Tibial nerve (tissue), 4 donors: ENCODE results near the gene IKZF1. TPM values are rescaled to one million over a fixed set of nuclear protein-coding genes. Genes with fewer than 3 reads are reported as not detected.

Source experiments
- DNase-seq, 2 donors: peaks; one replicate each; pipeline ENCODE4 v3.0.0-alpha.2; 2019; ENCODE audit warnings: low spot score in 2 of 2
- H3K27ac ChIP-seq, 4 donors: fragments of 200-600 bp; sonication (generic) in 3 of 4; one replicate each; pipeline ENCODE4 v1.5.1; 2017 to 2019; ENCODE audit warnings: mild to moderate bottlenecking in 1 of 4
- H3K27me3 ChIP-seq, 2 donors: fragments of 200-600 bp; sonication (generic) in 1 of 2; one replicate each; pipeline versions ENCODE4 v1.5.1 to v1.6.0; 2017 to 2019
- H3K36me3 ChIP-seq, 3 donors: fragments of 200-600 bp; sonication (generic); one replicate each; pipeline ENCODE4 v1.5.1; 2018 to 2019
- H3K4me1 ChIP-seq, 4 donors: fragments of 200-600 bp; sonication (generic) in 3 of 4; one replicate each; pipeline ENCODE4 v1.5.1; 2017 to 2019
- H3K4me3 ChIP-seq, 4 donors: fragments of 200-600 bp; sonication (generic) in 3 of 4; one replicate each; pipeline ENCODE4 v1.5.1; 2017 to 2019; ENCODE audit warnings: mild to moderate bottlenecking in 1 of 4, moderate library complexity in 1 of 4
- H3K9me3 ChIP-seq, 4 donors: fragments of 200-600 bp; sonication (generic) in 3 of 4; one replicate each; pipeline ENCODE4 v1.5.1; 2017 to 2019
- CTCF ChIP-seq, 5 experiments: fragments of 200-600 bp in 3 of 5; fragments of 450-650 bp in 2 of 5; sonication (generic) in 3 of 5; IDR thresholded peaks; one replicate each; pipeline ENCODE4 v1.5.1; 2016 to 2019; ENCODE audit warnings: antibody characterized with exemption in 5 of 5, mild to moderate bottlenecking in 3 of 5, moderate library complexity in 2 of 5
- EP300 ChIP-seq, 2 donors: sonication (generic); formaldehyde crosslinking; IDR thresholded peaks; one replicate each; pipeline ENCODE4 v1.6.1; 2017; ENCODE audit warnings: antibody characterized with exemption in 2 of 2, mild to moderate bottlenecking in 1 of 2
- POLR2A ChIP-seq, 2 donors: fragments of 450-650 bp; IDR thresholded peaks; one replicate each; pipeline ENCODE4 v1.6.1; 2017; ENCODE audit warnings: antibody characterized with exemption in 2 of 2, mild to moderate bottlenecking in 2 of 2, moderate library complexity in 2 of 2
- WGBS, 2 donors: methylation state at CpG; one replicate each; pipeline ENCODE4 v1.1.5; 2018; 5-methylcytosine and 5-hydroxymethylcytosine counted together
- total RNA-seq, 4 donors: library from RNA; depleted of rRNA; stranded (reverse); fragments of >200 nt; gene quantifications; one replicate each; pipeline ENCODE4 v1.1.0, GENCODE V29; 2016

IKZF1 gene
- total RNA-seq, 4 donors from 2014 or later: 9.6 to 32.1 (median 20.7) TPM

- no peaks in the 10 kb centered on the region for H3K9me3 ChIP-seq
- no peak overlapping the region for H3K4me3 ChIP-seq
- DNase-seq: no peak
- H3K36me3 ChIP-seq: no peaks in the 10 kb centered on the region
- no peaks in the 10 kb centered on the region for H3K27me3 ChIP-seq
- 59 to 62% methylated on average over 3 of the region's 3 CpGs for WGBS, 2 donors
- TF ChIP-seq CTCF (IDR thresholded peaks at IDR 0.05) (no peak), EP300 (IDR thresholded peaks at IDR 0.05) (no peak), POLR2A (IDR thresholded peaks at IDR 0.05) (no peak)
- no peak overlapping the region for H3K27ac ChIP-seq
- peaks cover 0 to 21% (median 0%) of the 10 kb centered on the region in 4 donors for H3K4me1 ChIP-seq
Measured at GRCh38 chr7:50264908-50265307, 39.6 kb upstream of the IKZF1 start.

- Histone ChIP-seq H3K9me3 (no peaks in the 10 kb centered on the region), H3K36me3 (no peaks in the 10 kb centered on the region), H3K4me1 (peaks cover 0 to 21% (median 0%) of the 10 kb centered on the region in 4 donors), H3K27me3 (no peaks in the 10 kb centered on the region), H3K4me3 (no peak overlapping the region), H3K27ac (no peak overlapping the region)
- WGBS, 2 donors: 79 to 83% methylated on average over 6 of the region's 6 CpGs
- TF ChIP-seq POLR2A (IDR thresholded peaks at IDR 0.05): no peak
- no peak for TF ChIP-seq CTCF (IDR thresholded peaks at IDR 0.05)
- no peak for TF ChIP-seq EP300 (IDR thresholded peaks at IDR 0.05)
- no peak for DNase-seq
Measured at GRCh38 chr7:50265968-50266634, 38.4 kb upstream of the IKZF1 start.

- Histone ChIP-seq H3K9me3 (no peaks in the 10 kb centered on the region), H3K4me1 (peaks cover 0 to 21% (median 0%) of the 10 kb centered on the region in 4 donors), H3K36me3 (no peaks in the 10 kb centered on the region), H3K4me3 (no peak overlapping the region), H3K27me3 (no peaks in the 10 kb centered on the region), H3K27ac (peak overlapping the region in 1 of 4 donors; percentile 11)
- TF ChIP-seq CTCF (IDR thresholded peaks at IDR 0.05) (no peak), POLR2A (IDR thresholded peaks at IDR 0.05) (no peak), EP300 (IDR thresholded peaks at IDR 0.05) (no peak)
- 44 to 52% methylated on average over 11 of the region's 11 CpGs for WGBS, 2 donors
- DNase-seq: no peak
Measured at GRCh38 chr7:50266635-50267386, 37.7 kb upstream of the IKZF1 start.

GRCh38 chr7:50267525-50268041, 36.9 kb upstream of the IKZF1 start:
- WGBS, 2 donors: 64 to 77% methylated on average over 2 of the region's 2 CpGs

More at GRCh38 chr7:50267525-50268041, 36.9 kb upstream of the IKZF1 start:
- Histone ChIP-seq H3K4me3 (no peak overlapping the region), H3K4me1 (peaks cover 0 to 21% (median 0%) of the 10 kb centered on the region in 4 donors), H3K9me3 (no peaks in the 10 kb centered on the region), H3K27ac (peak overlapping the region in 1 of 4 donors; percentile 11), H3K27me3 (no peaks in the 10 kb centered on the region), H3K36me3 (no peaks in the 10 kb centered on the region)
- TF ChIP-seq POLR2A (IDR thresholded peaks at IDR 0.05) (no peak), CTCF (IDR thresholded peaks at IDR 0.05) (no peak)
- DNase-seq: no peak
